Mesenchymal stem cell (in vitro differentiated cells and primary cell): ENCODE measurements around the gene MEIOB.
A peak's percentile ranks its signal among the peaks of the same experiment; 100 is the strongest.

Experiments
- DNase-seq: peaks from one replicate; pipeline ENCODE4 v3.0.0-alpha.2; 2013
- H2AFZ ChIP-seq: one replicate; pipeline ENCODE4 v1.6.1; 2013; ENCODE audit warnings: low read depth, mild to moderate bottlenecking, control low read depth, inconsistent platforms, low read length, moderate library complexity
- H2AK5ac ChIP-seq: 2 replicates; pipeline ENCODE4 v1.6.1; 2013; ENCODE audit warnings: low read length, moderate library complexity, mild to moderate bottlenecking, inconsistent platforms; ENCODE audit not compliant: severe bottlenecking
- H2BK120ac ChIP-seq: one replicate; pipeline ENCODE4 v1.6.1; 2013; ENCODE audit warnings: low read depth, mild to moderate bottlenecking, inconsistent platforms, low read length, moderate library complexity
- H2BK12ac ChIP-seq, 2 experiments: one replicate each; pipeline ENCODE4 v1.6.1; 2013; ENCODE audit warnings: inconsistent platforms in 2 of 2, low read length in 2 of 2, mild to moderate bottlenecking in 2 of 2, moderate library complexity in 2 of 2, control low read depth in 1 of 2
- H2BK15ac ChIP-seq: one replicate; pipeline ENCODE4 v1.6.1; 2013; ENCODE audit warnings: mild to moderate bottlenecking, low read depth, inconsistent platforms; ENCODE audit not compliant: poor library complexity, severe bottlenecking
- H2BK5ac ChIP-seq: 2 replicates; pipeline ENCODE4 v1.6.1; 2013; ENCODE audit warnings: low read depth, mild to moderate bottlenecking, low read length, control low read depth, inconsistent platforms; ENCODE audit not compliant: poor library complexity, severe bottlenecking
- H3K14ac ChIP-seq, 2 experiments: one replicate each; pipeline ENCODE4 v1.6.1; 2013; ENCODE audit warnings: inconsistent platforms in 2 of 2, low read length in 2 of 2, control low read depth in 1 of 2, mild to moderate bottlenecking in 1 of 2, moderate library complexity in 1 of 2
- H3K18ac ChIP-seq, 2 experiments: one replicate each; pipeline ENCODE4 v1.6.1; 2013; ENCODE audit warnings: inconsistent platforms in 2 of 2, low read length in 2 of 2, control low read depth in 1 of 2, low read depth in 1 of 2, mild to moderate bottlenecking in 1 of 2
- H3K23ac ChIP-seq, 2 experiments: one replicate each; pipeline ENCODE4 v1.6.1; 2013; ENCODE audit warnings: inconsistent platforms in 2 of 2, low read length in 2 of 2, mild to moderate bottlenecking in 2 of 2, moderate library complexity in 2 of 2, control low read depth in 1 of 2
- H3K27ac ChIP-seq: 2 replicates; pipeline ENCODE4 v1.5.1; 2013; ENCODE audit warnings: mild to moderate bottlenecking, moderate library complexity, low read length, control low read depth, inconsistent platforms; ENCODE audit not compliant: poor library complexity, severe bottlenecking
- H3K27me3 ChIP-seq, 2 experiments: 2 replicates each; pipeline versions ENCODE4 v1.6.1 to v1.7.0; 2013; ENCODE audit warnings: low read length in 2 of 2, mild to moderate bottlenecking in 2 of 2, moderate library complexity in 2 of 2, control low read depth in 1 of 2, inconsistent platforms in 1 of 2; ENCODE audit not compliant: control insufficient read depth in 1 of 2, insufficient read depth in 1 of 2
- H3K36me3 ChIP-seq, 2 experiments: 2 replicates each; pipeline versions ENCODE4 v1.6.1 to v1.7.0; 2013; ENCODE audit warnings: low read length in 2 of 2, control low read depth in 1 of 2, inconsistent platforms in 1 of 2, low read depth in 1 of 2, mild to moderate bottlenecking in 1 of 2; ENCODE audit not compliant: insufficient read depth in 2 of 2, control insufficient read depth in 1 of 2
- H3K4ac ChIP-seq, 2 experiments: one replicate each; pipeline ENCODE4 v1.6.1; 2013; ENCODE audit warnings: inconsistent platforms in 2 of 2, low read length in 2 of 2, mild to moderate bottlenecking in 2 of 2, moderate library complexity in 2 of 2, control low read depth in 1 of 2, low read depth in 1 of 2
- H3K4me1 ChIP-seq: 2 replicates; pipeline ENCODE4 v1.6.1; 2013; ENCODE audit warnings: low read depth, low read length, control low read depth; ENCODE audit not compliant: control insufficient read depth, insufficient read depth
- H3K4me2 ChIP-seq: 2 replicates; pipeline ENCODE4 v1.6.1; 2013; ENCODE audit warnings: low read length, mild to moderate bottlenecking, inconsistent platforms; ENCODE audit not compliant: poor library complexity, severe bottlenecking
- H3K4me3 ChIP-seq, 2 experiments: 2 replicates each; pipeline versions ENCODE4 v1.5.1 to v1.7.0; 2013; ENCODE audit warnings: low read length in 2 of 2, mild to moderate bottlenecking in 2 of 2, control low read depth in 1 of 2, low read depth in 1 of 2; ENCODE audit not compliant: insufficient read depth in 1 of 2
- H3K79me1 ChIP-seq: replicated peaks from 2 replicates; pipeline ENCODE4 v1.6.1; 2013; ENCODE audit warnings: mild to moderate bottlenecking, control low read depth, low read length, inconsistent platforms; ENCODE audit not compliant: poor library complexity, severe bottlenecking
- H3K9ac ChIP-seq: 2 replicates; pipeline ENCODE4 v1.7.0; 2013; ENCODE audit warnings: mild to moderate bottlenecking, low read length, moderate library complexity
- H3K9me3 ChIP-seq: 2 replicates; pipeline ENCODE4 v1.7.0; 2013; ENCODE audit warnings: mild to moderate bottlenecking, low read length; ENCODE audit not compliant: control insufficient read depth
- H4K8ac ChIP-seq: one replicate; pipeline ENCODE4 v1.6.1; 2013; ENCODE audit warnings: inconsistent platforms, mild to moderate bottlenecking, low read length, moderate library complexity
- H4K91ac ChIP-seq: one replicate; pipeline ENCODE4 v1.6.1; 2013; ENCODE audit warnings: mild to moderate bottlenecking, low read length, inconsistent platforms
- WGBS: methylation state at CpG from one replicate; pipeline ENCODE4 v1.1.7; 2013; ENCODE audit warnings: mixed read lengths; 5-methylcytosine and 5-hydroxymethylcytosine counted together

MEIOB gene

DNA sequence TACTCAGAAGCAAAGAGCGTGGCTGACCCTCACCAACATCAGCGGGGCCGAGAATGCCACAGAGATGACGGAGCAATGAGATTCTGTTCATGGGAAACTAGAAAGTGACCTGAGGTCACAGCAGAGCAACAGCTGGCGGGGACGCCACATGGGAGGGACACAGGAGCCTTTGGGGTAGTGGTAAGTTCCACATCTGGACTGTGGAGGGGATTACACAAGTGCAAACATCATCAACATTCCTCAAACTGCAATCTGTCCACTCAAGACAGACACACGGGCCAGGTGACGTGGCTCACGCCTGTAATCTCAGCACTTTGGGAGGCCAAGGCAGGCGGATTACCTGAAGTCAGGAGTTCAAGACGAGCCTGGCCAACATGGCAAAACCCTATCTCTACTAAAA lies 56.5 kb downstream of the MEIOB start:
- Histone ChIP-seq H3K79me1 (peaks cover 26% of the 10 kb centered on the region), H4K91ac (no peak overlapping the region), H3K18ac (no peak overlapping the region), H3K27me3 (no peaks in the 10 kb centered on the region), H3K23ac (no peak overlapping the region), H3K4me2 (no peak overlapping the region), H3K4ac (no peak overlapping the region), H3K4me3 (no peak overlapping the region), H3K9me3 (no peaks in the 10 kb centered on the region), H3K36me3 (peaks cover 31 to 58% of the 10 kb centered on the region in 2 experiments), H3K27ac (no peak overlapping the region), H2BK12ac (no peak overlapping the region), H3K14ac (no peak overlapping the region), H3K9ac (no peak overlapping the region), H2BK15ac (no peak overlapping the region), H2AK5ac (no peak overlapping the region), H2AFZ (no peak overlapping the region), H2BK5ac (no peak overlapping the region), H4K8ac (no peak overlapping the region), H3K4me1 (peaks cover 6% of the 10 kb centered on the region), H2BK120ac (no peak overlapping the region)
- WGBS = 81% methylated on average over 10 of the region's 11 CpGs
- DNase-seq = peak; percentile 79

DNA sequence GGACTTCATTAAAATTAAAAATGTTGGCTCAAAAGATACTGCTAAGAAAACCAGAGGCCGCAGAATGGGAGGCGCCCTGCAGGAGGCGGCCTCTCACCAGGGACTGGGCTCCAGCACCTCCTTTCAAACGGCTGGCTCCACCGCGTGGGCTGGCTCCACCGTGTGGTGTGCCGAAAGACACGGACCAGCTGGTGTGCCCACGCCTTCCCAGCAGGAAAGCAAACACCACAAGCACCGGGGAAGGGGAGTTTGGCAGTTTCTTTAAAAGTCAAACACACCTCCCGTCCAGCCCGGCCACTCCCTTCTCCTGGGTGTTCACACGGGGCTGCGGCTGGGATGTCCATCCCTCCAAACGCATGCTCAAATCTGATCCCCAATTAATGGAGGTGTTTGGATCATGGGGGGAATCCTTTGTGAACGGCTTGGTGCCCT lies 59.2 kb downstream of the MEIOB start:
- H3K23ac ChIP-seq = no peak overlapping the region
- H2AK5ac ChIP-seq = no peak overlapping the region
- no peak overlapping the region for H3K14ac ChIP-seq
- H3K4ac ChIP-seq = no peak overlapping the region
- H3K27ac ChIP-seq = no peak overlapping the region
- peaks cover 26% of the 10 kb centered on the region for H3K79me1 ChIP-seq
- H3K18ac ChIP-seq = no peak overlapping the region
- no peak overlapping the region for H2BK15ac ChIP-seq
- H2AFZ ChIP-seq = no peak overlapping the region
- peak; percentile 77 for DNase-seq
- H3K9ac ChIP-seq = no peak overlapping the region
- H3K9me3 ChIP-seq = no peaks in the 10 kb centered on the region
- no peak overlapping the region for H3K4me3 ChIP-seq
- no peak overlapping the region for H3K4me2 ChIP-seq
- H2BK120ac ChIP-seq = no peak overlapping the region
- no peaks in the 10 kb centered on the region for H3K27me3 ChIP-seq
- H2BK12ac ChIP-seq = no peak overlapping the region
- peak overlapping the region; percentile 3 for H4K91ac ChIP-seq
- no peak overlapping the region for H4K8ac ChIP-seq
- H3K36me3 ChIP-seq = peaks cover 45 to 55% of the 10 kb centered on the region in 2 experiments
- WGBS = 53% methylated on average over 14 of the region's 17 CpGs
- H3K4me1 ChIP-seq = peaks cover 7% of the 10 kb centered on the region
- H2BK5ac ChIP-seq = no peak overlapping the region

DNA sequence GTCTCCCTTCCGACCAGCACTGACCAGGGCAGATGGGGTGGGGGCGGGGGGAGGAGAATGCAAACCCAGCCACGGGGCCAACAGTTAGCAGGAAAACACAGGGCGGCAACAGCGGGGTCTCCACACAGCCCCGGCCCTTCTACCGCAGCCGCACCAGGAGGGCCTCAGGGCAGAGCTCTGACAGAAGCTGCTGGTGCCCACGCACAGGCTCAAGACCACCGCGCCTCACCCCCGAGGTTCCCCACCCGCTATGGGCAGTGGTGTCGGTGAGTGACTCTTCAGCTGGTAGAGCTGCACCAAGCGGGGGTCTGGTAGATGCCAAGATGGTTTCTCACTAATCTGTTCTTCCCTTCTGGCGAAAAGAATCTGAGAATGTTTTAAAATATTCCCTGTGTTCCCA lies 61.4 kb downstream of the MEIOB start:
- no peak overlapping the region for H3K23ac ChIP-seq
- no peak overlapping the region for H3K18ac ChIP-seq
- H3K27ac ChIP-seq = no peak overlapping the region
- no peak overlapping the region for H3K4me3 ChIP-seq
- H3K36me3 ChIP-seq = peaks cover 43 to 49% of the 10 kb centered on the region in 2 experiments
- no peak overlapping the region for H4K8ac ChIP-seq
- no peak overlapping the region for H3K4me2 ChIP-seq
- H2AFZ ChIP-seq = no peak overlapping the region
- H3K9me3 ChIP-seq = no peaks in the 10 kb centered on the region
- H3K4ac ChIP-seq = no peak overlapping the region
- 95% methylated on average over 16 of the region's 16 CpGs for WGBS
- H3K9ac ChIP-seq = no peak overlapping the region
- H2BK5ac ChIP-seq = no peak overlapping the region
- H3K79me1 ChIP-seq = peaks cover 22% of the 10 kb centered on the region
- no peak overlapping the region for H4K91ac ChIP-seq
- DNase-seq = no peak
- H2AK5ac ChIP-seq = no peak overlapping the region
- no peak overlapping the region for H3K14ac ChIP-seq
- peaks cover 7% of the 10 kb centered on the region for H3K4me1 ChIP-seq
- H2BK120ac ChIP-seq = no peak overlapping the region
- H2BK15ac ChIP-seq = no peak overlapping the region
- H2BK12ac ChIP-seq = no peak overlapping the region
- H3K27me3 ChIP-seq = no peaks in the 10 kb centered on the region

DNA sequence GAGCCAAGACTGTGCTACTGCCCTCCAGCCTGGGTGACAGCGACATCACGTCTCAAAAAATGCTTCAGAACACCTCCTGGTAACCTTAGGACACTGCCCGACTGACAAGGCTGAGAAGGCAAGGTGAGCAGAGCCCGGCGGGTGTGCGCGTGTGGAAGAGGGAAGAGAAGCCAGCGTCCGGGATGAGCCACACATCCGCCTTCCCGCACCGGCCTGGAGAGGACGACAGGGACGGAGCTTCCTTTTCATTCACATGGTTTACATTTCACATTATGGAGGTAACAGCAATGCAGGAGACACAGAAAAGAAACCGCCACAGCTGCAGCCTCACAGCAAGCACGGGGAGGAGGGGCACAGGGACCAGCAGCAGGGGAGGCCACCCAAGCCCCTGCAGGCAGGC lies 61.9 kb downstream of the MEIOB start:
- Histone ChIP-seq H3K27ac (no peak overlapping the region), H3K36me3 (peaks cover 42 to 46% of the 10 kb centered on the region in 2 experiments), H3K4me1 (peaks cover 7% of the 10 kb centered on the region), H2BK120ac (no peak overlapping the region), H3K23ac (no peak overlapping the region), H3K14ac (no peak overlapping the region), H2BK15ac (no peak overlapping the region), H3K9me3 (no peaks in the 10 kb centered on the region), H3K4me3 (no peak overlapping the region), H2BK12ac (no peak overlapping the region), H3K18ac (no peak overlapping the region), H3K4ac (no peak overlapping the region), H4K8ac (no peak overlapping the region), H3K79me1 (peaks cover 19% of the 10 kb centered on the region), H2BK5ac (no peak overlapping the region), H3K4me2 (no peak overlapping the region), H3K27me3 (no peaks in the 10 kb centered on the region), H3K9ac (no peak overlapping the region), H4K91ac (peak overlapping the region; percentile 10), H2AFZ (no peak overlapping the region), H2AK5ac (no peak overlapping the region)
- 97% methylated on average over 16 of the region's 16 CpGs for WGBS
- DNase-seq = no peak
